ENCODE data around the gene UBALD1.

Gene UBALD1

GRCh38 chr16:4613636-4614570 lies 785 bp downstream of the UBALD1 start:
- no peak for DNase-seq

- no peak for DNase-seq
Observed at GRCh38 chr16:4612977-4613635, 1.6 kb downstream of the UBALD1 start.

- DNase-seq: no peak
Observed at GRCh38 chr16:4612474-4612931, 2.2 kb downstream of the UBALD1 start.

- no peak for DNase-seq
Observed at GRCh38 chr16:4611337-4612021, 3.2 kb downstream of the UBALD1 start.

GRCh38 chr16:4610011-4611005 lies 4.4 kb downstream of the UBALD1 start:
- no peak for DNase-seq

- DNase-seq: no peak
Observed at GRCh38 chr16:4609200-4610010, 5.3 kb downstream of the UBALD1 start.

GRCh38 chr16:4608704-4608980 lies 6.0 kb downstream of the UBALD1 start:
- no peak for DNase-seq

- no peak for DNase-seq
Observed at GRCh38 chr16:4607841-4608703, 6.6 kb downstream of the UBALD1 start.

- DNase-seq: no peak
Observed at GRCh38 chr16:4606354-4606753, 8.3 kb downstream of the UBALD1 start.

- DNase-seq: no peak
Observed at GRCh38 chr16:4604401-4604800, 10.3 kb downstream of the UBALD1 start.

GRCh38 chr16:4603624-4604170 lies 11.0 kb downstream of the UBALD1 start:
- no peak for DNase-seq

GRCh38 chr16:4602331-4602730 lies 12.4 kb downstream of the UBALD1 start:
- DNase-seq: no peak

- DNase-seq: no peak
Observed at GRCh38 chr16:4601864-4602186, 12.9 kb downstream of the UBALD1 start.

GRCh38 chr16:4601036-4601863 lies 13.4 kb downstream of the UBALD1 start:
- no peak for DNase-seq

GRCh38 chr16:4599545-4599944 lies 15.1 kb downstream of the UBALD1 start:
- DNase-seq: no peak

GRCh38 chr16:4599037-4599436 lies 15.7 kb downstream of the UBALD1 start:
- DNase-seq: no peak

GRCh38 chr16:4597174-4597573 lies 17.5 kb downstream of the UBALD1 start:
- DNase-seq: no peak

- no peak for DNase-seq
Observed at GRCh38 chr16:4594433-4595410, 20.0 kb downstream of the UBALD1 start.
